Psoas muscle (tissue), 8 donors: Measurements from ENCODE around the gene SLC38A10. TPM values are rescaled to one million over a fixed set of nuclear protein-coding genes. Genes with fewer than 3 reads are reported as not detected.

ENCODE experiments used
- ATAC-seq, 4 donors: fragments of 200-7000 bp; cut with Tn5 transposase; one replicate each; pipeline ENCODE4 v1.9.1; 2020; ENCODE audit warnings: moderate library complexity in 3 of 4, mild to moderate bottlenecking in 2 of 4
- DNase-seq, 2 donors: peaks; one replicate each; pipeline ENCODE4 v3.0.0-alpha.2; 2020
- H3K27ac ChIP-seq: fragments of 200-600 bp; one replicate; pipeline ENCODE4 v1.8.0; 2022
- H3K27me3 ChIP-seq, 3 donors: fragments of 200-600 bp in 1 of 3; one replicate each; pipeline versions ENCODE4 v1.6.1 to v1.8.0; 2013 to 2022; ENCODE audit warnings: low read length in 2 of 3, mild to moderate bottlenecking in 2 of 3, moderate library complexity in 1 of 3; ENCODE audit not compliant: insufficient read depth in 3 of 3
- H3K36me3 ChIP-seq, 2 donors: fragments of 200-600 bp in 1 of 2; one replicate each; pipeline versions ENCODE4 v1.6.1 to v1.8.0; 2013 to 2022; ENCODE audit warnings: low read depth in 1 of 2, mild to moderate bottlenecking in 1 of 2, moderate library complexity in 1 of 2; ENCODE audit not compliant: insufficient read depth in 1 of 2
- H3K4me1 ChIP-seq: fragments of 200-600 bp; one replicate; pipeline ENCODE4 v1.8.0; 2022
- H3K4me3 ChIP-seq: fragments of 200-600 bp; one replicate; pipeline ENCODE4 v1.8.0; 2022; ENCODE audit warnings: mild to moderate bottlenecking
- H3K9me3 ChIP-seq: fragments of 200-600 bp; one replicate; pipeline ENCODE4 v1.8.0; 2022
- CTCF ChIP-seq: fragments of 200-600 bp; IDR thresholded peaks from one replicate; pipeline ENCODE4 v1.8.0; 2022; ENCODE audit warnings: antibody characterized with exemption
- WGBS, 3 donors: extraction: QIAGEN DNeasy Blood & Tissue Kit; methylation state at CpG; one replicate each; pipeline versions ENCODE4 v1.1.6 to v1.1.7; 2013; 5-methylcytosine and 5-hydroxymethylcytosine counted together
- intact Hi-C, 2 donors: fragments of 100-400 bp; cut with DNase I; formaldehyde crosslinking; loops; one replicate each; pipeline versions ENCODE4 v1.11.0 to v1.14.2; 2022
- polyA plus RNA-seq, 3 donors: library from polyadenylated mRNA; stranded (reverse); fragments of 200-250 nt; gene quantifications; one replicate each; pipeline ENCODE4 v1.2.3, GENCODE V29; 2013
- total RNA-seq, 4 donors: library from RNA; stranded (reverse); fragmentation: NEBNext Ultra II Directional in 2 of 4; extraction: Animal tissue kit (Norgen Biotek cat#: 25700) in 2 of 4; gene quantifications; one replicate each; pipeline versions ENCODE4 v1.2.1 to v1.2.4, GENCODE V29; 2021 to 2023
- donor health status: healthy with polysubstance abuse.
- donor health status: DM: no; HTN: no; CAD: no; lungs with moderate emphysema.
- donor health status: Bipolar disorder and iron deficiency.
- donor health status: healthy.
- donor health status: DM: yes; HTN: yes; CAD: no.
- donor health status: DM: no; HTN: no; CAD: no.
- donor health status: DM: no; HTN: no; CAD: no.
- donor health status: DM: yes; HTN: yes; CAD: no.

Gene SLC38A10
- total and polyA plus RNA-seq, 7 donors: 16.7 to 40.6 (median 19.8) TPM

GRCh38 chr17:81332118-81332834 lies 37.2 kb upstream of the SLC38A10 start:
- no peaks in the 10 kb centered on the region for H3K9me3 ChIP-seq
- H3K27ac ChIP-seq: no peak overlapping the region
- no peak for ATAC-seq
- peak in 1 of 2 donors; percentile 45 for DNase-seq
- TF ChIP-seq CTCF: no peak
- intact Hi-C loops: no loop called here
- WGBS, 3 donors: 85 to 88% (median 86%) methylated on average over 18 of the region's 18 CpGs
- no peaks in the 10 kb centered on the region for H3K27me3 ChIP-seq
- H3K36me3 ChIP-seq: no peaks in the 10 kb centered on the region
- H3K4me3 ChIP-seq: no peak overlapping the region
- peaks cover 58% of the 10 kb centered on the region for H3K4me1 ChIP-seq

GRCh38 chr17:81331527-81332043 lies 36.5 kb upstream of the SLC38A10 start:
- H3K36me3 ChIP-seq: no peaks in the 10 kb centered on the region
- H3K27me3 ChIP-seq: no peaks in the 10 kb centered on the region
- no peak for ATAC-seq
- no peak overlapping the region for H3K27ac ChIP-seq
- DNase-seq: no peak
- WGBS, 3 donors: 72 to 79% (median 76%) methylated on average over 14 to 17 of the region's 17 CpGs
- intact Hi-C loops: no loop called here
- H3K4me1 ChIP-seq: peaks cover 60% of the 10 kb centered on the region
- TF ChIP-seq CTCF: no peak
- H3K9me3 ChIP-seq: no peaks in the 10 kb centered on the region
- no peak overlapping the region for H3K4me3 ChIP-seq

- TF ChIP-seq CTCF: no peak
- Histone ChIP-seq H3K4me3 (no peak overlapping the region), H3K4me1 (peaks cover 67% of the 10 kb centered on the region), H3K9me3 (no peaks in the 10 kb centered on the region), H3K36me3 (no peaks in the 10 kb centered on the region), H3K27me3 (no peaks in the 10 kb centered on the region), H3K27ac (peak overlapping the region; percentile 95)
- ATAC-seq (no peak), DNase-seq (no peak)
- intact Hi-C loops: no loop called here
- 73 to 83% (median 78%) methylated on average over 6 to 10 of the region's 10 CpGs for WGBS, 3 donors
These were observed 35.8 kb upstream of the SLC38A10 start for GRCh38 chr17:81330884-81331245.

GRCh38 chr17:81329927-81330883 lies 35.1 kb upstream of the SLC38A10 start:
- no peak for ATAC-seq
- DNase-seq: no peak
- Histone ChIP-seq H3K36me3 (no peaks in the 10 kb centered on the region), H3K27me3 (no peaks in the 10 kb centered on the region), H3K27ac (peak overlapping the region; percentile 95), H3K4me3 (peak overlapping the region; percentile 42), H3K9me3 (no peaks in the 10 kb centered on the region), H3K4me1 (peaks cover 65% of the 10 kb centered on the region)
- intact Hi-C loops: no loop called here
- WGBS, 3 donors: 65 to 76% (median 66%) methylated on average over 23 of the region's 23 CpGs
- TF ChIP-seq CTCF: peak; percentile 7
